Stimulated activated CD8-positive, alpha-beta memory T cell treated with anti-CD3 and anti-CD28 coated beads, Interleukin-12 subunit alpha, Interleukin-12 subunit beta, amount 100 ng/mL, for 24 hours (primary cell): ENCODE results near the gene KLHL14.

ENCODE experiments used
- DNase-seq: peaks from one replicate; pipeline ENCODE4 v3.0.0-alpha.2; 2020; ENCODE audit errors: extremely low read depth

Gene KLHL14

DNA sequence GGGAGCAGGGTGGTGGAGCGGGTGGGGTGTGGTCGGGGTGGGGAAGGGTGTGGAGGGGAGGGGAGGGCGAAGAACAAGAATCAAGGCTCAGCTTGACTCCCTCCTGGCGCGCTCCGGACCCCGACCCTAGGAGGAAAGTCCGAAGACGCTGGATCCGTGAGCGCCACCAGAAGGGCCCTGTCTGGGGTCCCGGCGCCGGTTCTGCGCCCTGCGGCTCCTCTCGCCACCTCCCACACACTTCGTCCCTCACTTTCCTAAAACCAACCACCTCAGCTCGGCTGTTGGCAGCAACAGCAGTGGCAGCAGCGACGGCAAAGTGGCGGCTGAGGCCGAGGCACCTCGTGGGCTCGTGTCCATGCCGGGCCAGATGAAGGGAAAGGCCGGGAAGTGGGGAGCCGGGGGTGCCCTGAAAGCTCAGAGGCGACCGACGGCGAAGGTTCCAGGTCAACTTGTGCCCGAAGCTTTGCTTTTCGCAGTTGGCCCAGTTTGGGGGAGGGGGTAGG, 2.1 kb downstream of the KLHL14 start:
- no peak for DNase-seq

DNA sequence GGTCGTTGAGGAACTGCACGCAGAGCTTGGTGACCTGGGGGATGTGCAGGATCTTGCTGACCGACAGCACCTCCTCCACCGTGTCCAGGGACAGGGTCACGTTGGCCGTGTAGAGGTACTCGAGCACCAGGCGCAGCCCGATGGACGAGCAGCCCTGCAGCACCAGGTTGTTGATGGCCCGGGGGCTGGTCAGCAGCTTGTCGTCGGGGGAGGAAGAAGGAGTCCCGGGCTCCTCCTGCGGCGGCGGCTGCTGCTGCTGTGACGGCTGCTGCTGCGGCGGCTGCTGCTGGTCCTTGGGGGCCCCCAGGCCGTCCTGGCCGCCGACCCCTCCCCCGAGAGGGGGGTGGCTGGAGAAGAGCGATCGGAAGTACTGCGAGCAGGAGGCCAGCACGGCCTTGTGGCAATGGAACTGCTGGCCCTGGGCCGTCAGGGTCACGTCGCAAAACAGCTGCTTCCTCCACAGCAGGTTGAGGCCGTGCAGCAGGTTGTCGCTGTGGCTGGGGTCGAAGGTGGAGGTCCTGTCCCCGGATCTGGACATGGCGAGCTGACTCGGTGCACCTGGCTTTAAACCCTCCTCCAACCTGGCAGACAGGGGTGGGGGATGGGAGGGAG, 2.7 kb downstream of the KLHL14 start:
- DNase-seq = no peak

DNA sequence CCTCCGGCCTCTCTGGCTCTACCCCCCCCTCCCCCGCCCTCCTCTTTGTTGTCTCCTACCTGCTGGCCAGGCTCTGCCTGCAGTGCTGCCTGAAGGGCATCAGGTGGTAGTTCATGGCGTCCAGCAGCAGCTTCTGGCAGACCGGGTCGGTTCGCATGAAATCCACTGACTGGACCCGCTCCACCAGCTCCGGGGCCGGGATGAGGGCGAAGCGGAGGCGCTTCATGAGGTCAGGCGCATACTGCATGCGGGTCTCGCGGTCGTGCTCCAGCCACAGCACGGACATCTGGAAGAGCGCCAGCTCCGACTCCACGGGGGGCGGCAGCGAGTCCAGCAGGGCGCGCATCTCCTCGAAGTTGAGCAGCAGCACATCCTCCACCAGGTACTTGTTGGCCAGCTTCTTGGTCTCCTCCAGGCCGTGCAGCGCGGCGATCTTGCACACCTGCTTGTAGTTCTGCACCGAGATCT, 3.2 kb downstream of the KLHL14 start:
- no peak for DNase-seq

DNA sequence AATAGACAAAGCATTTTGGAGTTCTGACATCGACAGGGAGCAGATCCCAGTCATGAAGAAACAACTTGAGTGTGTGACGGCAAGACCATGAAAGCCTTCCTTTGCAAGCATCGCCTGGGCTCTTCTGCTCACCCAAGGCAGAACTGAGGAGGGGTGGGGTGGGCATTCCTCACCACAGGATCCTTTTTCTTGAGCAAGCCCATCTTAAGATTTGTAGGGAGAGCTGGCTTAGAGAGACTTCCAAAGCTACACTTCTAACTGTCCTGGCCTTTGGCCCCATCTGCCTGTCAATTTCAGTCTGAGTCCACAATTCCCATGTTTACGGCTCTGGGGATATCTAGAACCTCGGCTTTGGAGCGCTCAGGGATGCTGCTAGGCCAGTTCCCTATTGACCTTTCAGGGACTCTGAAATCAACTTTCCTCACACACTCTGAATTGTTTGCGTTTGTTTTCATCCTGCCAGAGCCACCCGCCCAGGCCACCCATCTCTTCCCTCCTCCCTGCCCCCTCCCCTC, 3.7 kb downstream of the KLHL14 start:
- DNase-seq = no peak

DNA sequence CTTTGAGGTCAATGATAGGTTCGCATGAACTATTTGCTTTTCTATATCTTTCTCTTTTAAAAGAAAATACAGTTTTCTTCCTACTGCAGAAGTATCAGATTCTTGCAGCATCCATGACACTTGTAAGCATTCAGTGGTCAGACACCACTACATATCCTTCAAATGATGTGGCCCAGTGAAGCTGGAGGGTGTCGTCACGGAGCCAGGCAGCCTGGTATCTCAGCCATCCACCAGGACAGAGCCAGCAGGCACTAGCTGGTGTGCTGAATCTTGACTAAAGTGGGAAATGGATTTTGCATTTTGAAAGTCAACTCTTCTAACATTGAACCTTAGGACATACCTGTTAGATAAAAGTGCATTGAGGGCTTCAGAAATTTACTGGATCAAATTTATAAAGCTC, 5.4 kb downstream of the KLHL14 start:
- no peak for DNase-seq

DNA sequence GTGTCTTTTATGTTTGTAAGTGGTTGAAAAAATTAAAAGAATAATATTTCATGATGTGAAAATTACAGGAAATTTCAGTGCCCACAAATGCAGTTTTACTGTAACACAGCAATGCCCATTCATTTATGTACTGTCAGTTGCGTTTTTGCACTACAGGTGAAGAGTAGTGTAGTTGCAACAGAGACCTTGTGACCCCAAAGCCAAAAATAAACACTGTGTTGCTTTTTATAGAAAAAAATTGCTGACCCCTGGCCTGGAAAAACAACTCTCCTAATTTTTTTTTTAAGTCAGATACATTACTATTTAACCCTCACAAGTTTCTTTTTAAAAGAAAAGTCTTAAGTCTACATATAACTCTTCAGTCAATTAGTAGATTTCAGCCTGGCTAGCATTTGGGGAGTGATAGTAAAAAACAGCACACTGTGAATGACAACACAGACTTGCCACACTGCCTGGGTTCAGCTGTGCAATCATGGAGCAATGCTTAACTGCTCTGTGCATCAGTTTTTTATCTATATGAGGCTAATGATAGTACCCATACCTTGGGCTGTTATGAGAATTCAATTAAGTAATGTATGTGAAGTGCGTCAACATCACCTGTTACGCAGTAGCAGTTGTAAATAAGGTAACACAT, 8.1 kb downstream of the KLHL14 start:
- no peak for DNase-seq

DNA sequence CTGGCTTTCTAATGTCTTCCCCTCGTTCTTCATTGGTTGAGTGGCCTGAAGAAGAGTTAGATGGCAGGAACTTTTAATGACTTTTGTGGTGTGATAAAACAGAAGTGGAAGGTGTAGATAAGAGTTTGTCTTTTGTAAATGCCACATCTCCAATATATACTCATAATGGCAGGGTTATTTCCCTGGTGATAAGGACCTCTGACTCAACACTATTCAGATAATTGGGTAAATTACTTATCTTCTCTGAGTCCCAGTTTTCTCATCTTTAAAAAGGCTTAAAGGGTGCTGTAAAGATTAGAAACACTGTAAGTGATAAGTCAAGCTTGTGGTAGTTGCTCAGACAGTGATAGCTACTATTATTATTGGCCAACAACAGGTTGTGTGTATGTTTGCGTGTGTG, 9.5 kb downstream of the KLHL14 start:
- no peak for DNase-seq

DNA sequence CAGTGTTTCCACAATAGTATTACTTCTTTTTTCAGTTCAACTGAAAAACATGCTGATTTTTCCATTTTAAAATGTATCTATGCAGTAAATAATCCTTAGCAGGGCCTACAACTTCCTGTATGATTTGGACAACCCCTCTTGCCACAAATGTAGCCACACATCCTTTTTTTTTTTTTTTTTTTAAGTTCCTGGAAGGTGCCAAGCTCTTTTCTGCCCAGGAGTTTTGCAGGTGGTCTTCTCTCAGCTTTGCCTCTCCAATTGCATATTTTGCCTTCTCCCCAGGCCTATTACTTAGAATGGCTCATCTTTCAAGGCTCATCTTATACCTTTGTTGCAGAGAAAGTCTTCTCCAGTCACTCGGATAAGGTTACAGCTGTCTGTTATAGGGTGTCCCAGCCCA, 11.6 kb downstream of the KLHL14 start:
- DNase-seq = no peak

DNA sequence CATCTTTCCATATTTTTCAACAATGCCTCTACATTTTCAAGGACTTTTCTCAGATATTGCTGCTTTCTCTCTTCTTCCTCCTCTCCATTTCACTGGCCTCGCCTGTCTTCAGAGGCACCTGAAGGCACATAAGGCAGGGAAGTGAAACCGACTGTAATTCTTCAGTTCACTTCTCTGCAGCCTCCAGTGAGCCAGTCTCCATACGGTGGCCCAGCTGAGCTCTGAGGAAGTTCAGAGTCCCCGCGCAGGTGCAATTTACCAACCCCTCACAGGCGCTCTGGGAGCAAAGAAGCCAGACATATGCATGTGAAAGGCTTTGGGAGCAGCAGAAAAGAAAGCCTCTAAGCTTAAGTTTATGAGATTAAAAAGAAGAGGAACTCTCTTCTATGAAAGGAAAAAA, 12.4 kb downstream of the KLHL14 start:
- DNase-seq = no peak

DNA sequence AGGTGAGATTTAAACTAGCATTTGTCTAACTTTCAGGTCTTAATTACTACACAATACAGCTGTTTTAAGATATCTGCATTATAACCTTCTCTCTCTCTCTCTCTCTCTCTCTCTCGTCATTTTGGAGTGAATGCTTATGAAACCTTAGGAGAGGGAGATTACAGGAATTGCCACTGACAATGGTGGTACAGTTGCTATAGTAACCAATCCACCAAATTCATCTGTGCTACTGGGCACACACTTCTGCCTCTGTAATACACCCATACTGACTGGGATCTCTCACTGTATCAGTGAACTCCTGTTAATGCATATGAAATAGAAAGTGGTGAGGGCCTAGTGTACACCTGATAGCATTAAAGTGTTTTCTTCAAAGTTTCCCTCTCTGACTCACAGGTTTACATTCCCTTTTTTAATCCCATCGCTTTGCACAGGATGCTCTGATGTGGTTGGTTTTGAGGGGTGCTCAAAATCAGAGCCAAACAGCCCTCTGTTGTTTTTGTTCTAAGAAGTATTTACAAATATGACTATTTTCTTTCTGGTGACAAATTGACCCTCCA, 13.1 kb downstream of the KLHL14 start:
- no peak for DNase-seq

DNA sequence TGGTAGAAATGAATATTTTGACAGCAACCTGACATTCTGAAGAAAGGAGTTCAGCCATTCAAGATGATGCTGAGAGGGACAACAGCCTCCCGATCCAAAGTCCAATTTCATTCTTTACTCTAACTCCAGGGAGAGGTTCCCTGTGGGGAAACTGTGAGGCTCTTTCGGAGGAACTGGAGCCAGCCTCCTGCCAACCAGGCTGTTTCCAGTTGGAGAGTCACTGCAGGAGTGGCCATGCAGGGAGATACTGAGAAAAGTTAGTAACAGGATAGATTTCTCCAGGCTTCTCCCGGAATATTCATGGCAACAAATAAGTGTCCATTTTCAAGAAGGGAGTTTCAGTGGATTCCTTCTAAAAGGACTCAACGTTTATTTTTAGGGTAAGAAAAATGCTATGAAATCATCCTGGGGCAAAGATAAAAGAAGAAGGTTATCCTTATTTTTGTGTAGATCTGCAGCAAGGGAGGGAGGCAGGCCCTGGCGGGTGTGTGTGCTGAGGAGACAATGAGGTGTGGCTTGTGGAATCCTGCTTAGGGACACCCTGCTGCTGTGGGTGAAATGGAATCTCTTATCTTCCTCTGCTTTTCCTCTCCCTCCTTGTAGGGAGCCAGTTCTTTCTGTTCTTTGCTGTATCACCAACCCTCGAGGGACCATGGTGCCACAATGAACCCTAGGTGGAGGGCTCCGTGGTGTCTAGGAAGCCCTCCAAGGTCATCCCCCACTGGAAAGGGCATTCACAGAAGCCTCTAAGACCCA, 18.1 kb downstream of the KLHL14 start:
- DNase-seq = no peak

DNA sequence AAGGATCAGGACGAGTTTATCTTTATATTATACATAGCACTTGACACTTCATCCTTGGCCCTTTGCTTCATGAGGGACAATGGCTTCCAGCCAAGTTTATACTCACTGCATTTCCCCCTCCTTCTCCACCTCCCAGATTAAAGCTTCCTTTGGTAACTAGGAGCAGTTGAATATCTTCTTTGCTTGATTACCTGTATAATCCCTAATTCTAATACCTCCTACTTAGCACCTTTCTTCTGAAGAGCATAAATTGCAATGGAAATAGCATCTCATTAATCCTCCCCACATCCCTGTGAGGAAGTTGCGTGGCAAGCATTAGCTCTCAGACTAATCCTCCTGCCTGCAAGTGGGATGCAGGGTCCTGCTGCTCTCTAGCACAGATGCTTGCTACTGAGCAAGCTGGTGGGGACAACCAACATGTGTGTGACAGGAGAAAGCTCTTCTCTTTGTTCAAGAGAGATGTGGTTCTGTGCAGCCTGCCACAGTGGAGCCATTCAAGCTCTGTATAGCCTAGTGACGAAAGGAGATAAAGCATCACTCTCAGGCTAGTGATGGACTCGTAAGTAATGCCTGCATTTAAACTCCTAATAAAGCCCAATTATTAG, 19.1 kb downstream of the KLHL14 start:
- no peak for DNase-seq

DNA sequence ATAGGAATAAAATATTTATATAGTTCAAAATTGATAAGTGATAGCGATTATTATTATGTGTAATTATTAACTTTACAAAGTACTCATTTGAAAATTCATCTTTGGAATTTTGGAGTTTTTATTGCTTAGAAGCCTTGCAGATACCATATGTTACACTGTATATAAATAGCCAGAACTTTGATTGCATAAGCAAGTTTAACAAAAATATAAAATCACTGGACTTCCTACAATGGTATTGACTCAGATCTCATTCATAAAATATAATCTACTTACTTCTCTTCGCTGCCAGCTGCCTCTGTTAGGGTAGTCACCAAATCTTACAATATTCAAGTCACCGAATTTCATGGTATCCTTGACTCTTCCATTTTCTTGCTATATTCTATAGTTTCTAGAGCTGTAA, 22.5 kb downstream of the KLHL14 start:
- no peak for DNase-seq

DNA sequence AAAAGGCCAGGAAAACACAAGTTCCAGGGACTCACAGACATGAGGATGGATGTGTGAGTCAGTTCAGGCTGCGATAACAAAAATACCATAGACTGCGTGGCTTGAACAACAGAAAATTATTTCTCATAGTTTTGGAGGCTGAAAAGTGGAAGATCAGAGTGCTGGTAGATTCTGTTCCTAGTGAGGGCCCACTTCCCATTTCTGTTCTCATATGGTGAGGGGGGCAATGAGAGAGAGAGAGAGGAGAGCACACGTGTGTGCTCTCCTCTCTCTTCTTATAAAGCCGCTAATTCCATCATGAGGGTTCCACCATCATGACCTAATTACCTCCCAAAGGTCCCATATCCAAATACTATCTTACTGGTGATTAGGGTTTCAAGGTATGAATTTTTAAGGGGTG, 23.0 kb downstream of the KLHL14 start:
- no peak for DNase-seq

DNA sequence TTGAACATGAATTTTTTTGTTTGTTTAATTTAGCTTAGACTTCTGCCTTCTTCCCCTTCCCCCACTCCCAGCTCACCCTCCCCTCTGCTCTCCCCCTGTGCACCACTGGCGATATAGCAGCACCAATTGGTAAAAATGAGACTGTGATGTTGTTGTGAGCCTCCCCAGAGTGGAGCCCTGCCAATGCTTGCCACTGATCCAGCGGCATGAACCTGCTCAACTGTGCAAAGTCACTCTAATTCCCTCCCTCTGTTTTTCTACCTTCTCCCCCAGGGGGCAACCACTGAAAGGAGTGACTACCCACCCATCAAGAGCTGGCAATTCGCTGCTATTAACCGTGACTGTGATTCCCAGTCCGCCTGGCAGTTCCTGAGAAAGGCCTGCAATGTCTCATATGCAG, 30.2 kb downstream of the KLHL14 start:
- DNase-seq = no peak

DNA sequence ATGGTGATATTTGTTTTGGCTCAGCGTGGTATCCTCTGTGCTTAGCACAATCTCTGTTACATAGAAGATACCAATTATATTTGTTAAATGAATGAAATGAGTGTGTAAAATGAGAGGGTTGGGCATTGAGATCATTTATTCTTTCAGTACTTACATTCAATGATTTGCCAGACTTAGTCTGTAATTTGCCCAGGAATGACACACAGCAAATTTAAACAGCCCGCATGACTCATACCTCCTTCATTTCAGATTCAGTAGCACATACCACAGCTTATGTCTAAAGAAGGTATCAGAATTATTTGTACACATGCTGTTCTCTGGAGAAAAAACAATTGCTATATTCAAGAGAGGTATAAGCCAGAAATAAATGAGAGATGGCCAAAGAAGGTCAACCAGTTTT, 37.0 kb downstream of the KLHL14 start:
- DNase-seq = no peak

DNA sequence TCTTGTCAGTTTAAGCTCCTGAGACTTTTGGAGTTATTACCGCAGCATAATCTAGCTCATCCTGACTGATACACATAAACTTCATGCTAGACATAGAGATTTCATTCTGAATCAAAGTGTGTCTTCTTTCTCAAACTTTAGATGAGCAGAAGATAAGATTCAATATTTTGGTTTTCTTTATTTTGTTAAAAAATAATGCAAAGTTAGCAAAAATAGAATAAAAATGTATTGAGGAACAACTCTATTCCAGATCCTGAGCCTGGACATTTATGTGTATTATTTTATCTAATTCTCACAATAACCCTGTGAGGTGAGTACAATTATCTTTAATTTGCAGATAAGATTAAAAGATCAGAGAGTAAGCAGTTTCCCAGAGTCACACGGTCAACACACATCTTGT, 38.4 kb downstream of the KLHL14 start:
- no peak for DNase-seq

DNA sequence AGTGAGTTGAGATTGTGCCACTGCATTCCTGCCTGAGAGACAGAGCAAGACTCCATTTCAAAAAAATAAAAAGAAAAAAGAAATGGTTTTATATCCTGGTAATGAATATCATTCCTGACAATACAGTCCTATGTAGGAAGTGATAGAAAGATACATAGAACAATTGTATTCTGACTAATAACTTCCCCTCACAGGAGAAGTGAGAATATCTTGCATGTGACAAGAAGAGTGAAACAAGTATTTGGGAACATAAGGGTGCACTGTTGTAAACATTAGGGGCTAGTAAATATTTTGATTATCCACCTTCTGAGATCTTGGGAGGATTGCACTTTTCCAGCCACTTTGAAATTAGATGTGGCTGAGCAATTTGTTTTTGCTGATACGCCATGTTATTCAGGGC, 40.7 kb downstream of the KLHL14 start:
- no peak for DNase-seq

DNA sequence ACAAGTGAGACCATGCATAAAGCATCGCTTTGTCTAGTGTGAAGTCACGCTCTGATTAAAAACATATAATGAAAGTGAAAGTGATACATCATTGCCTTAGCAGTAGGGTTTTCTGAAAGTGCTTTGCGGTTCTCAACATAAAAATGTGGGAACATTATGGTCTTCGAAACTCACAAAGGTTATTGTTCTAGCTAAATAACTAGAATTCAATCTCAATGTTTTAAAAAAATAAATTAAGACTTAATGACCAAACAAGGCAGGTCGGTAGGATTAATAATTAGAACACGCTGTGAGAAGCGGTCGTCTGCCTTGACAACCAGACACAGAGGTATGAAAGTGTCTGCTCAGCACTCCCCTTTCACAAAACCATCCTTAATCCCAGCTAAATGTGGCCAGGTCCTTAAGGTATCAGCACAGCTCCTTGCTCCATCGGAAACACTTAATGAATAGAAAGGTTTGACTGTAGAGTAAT, 42.2 kb downstream of the KLHL14 start:
- no peak for DNase-seq

DNA sequence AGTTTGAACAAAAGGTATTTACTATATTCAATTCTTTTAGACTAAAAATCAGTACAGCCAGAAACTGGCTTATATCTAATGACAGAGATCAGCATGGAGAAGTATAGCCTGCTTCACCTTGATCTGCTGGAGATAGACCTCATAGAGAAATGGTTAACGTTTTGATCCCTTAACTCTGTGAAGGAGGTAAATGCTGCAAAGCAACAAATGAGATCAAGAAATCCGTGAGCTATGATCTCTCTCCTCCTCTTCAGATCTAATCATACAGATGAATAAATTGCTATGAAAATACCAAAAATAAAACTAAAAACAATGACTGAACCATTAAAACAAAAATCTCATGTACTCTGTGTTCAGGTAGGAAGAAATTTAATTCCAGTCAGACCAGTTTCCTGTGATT, 42.8 kb downstream of the KLHL14 start:
- no peak for DNase-seq

DNA sequence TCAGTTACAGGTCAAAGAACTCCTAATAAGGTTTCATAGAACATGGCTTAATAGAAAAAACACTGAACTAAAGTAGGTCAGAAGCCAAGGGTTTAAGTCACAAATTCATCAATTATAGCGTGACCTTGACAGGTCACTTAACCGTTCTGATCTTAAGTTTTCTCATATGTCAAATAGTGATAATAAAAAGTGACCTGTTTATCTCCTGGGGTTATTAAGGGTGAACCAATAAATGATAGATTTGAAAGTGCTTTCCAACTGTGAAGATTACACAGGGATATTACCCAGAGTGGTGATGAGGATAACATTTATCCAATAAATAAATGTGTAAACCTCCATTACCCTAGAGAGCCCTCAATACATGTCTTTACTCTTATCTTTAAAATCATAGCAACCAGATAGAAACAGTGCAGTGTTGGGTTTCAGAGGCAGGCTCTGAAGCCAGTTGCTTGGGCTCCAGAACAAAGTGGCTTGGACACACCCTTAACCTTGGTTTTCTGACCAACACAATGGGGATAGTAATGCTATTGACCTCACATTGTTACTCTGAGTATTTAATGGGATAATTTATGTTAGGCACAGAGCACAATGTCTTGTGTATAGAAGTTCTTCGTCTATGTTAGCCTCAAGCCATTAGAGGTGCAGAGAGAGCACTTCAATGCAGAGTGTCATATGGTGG, 48.6 kb downstream of the KLHL14 start:
- no peak for DNase-seq
